Activated CD4-positive, alpha-beta T cell treated with anti-CD3 and anti-CD28 coated beads for 48 hours (primary cell): ENCODE results near the gene SWT1.
A peak's percentile ranks its signal among the peaks of the same experiment; 100 is the strongest.
"Not testable (repeated sequence)": the region's sequence is repeated elsewhere in the genome, so short reads cannot be mapped to it uniquely, and the experiment has no call there.

Source experiments
- DNase-seq: peaks from one replicate; pipeline ENCODE4 v3.0.0-alpha.2; 2020

The SWT1 gene

GRCh38 chr1:185291652-185292051 lies 134.7 kb downstream of the SWT1 start:
- DNase-seq: no peak

GRCh38 chr1:185292237-185292636 lies 135.3 kb downstream of the SWT1 start:
- no peak for DNase-seq

DNA sequence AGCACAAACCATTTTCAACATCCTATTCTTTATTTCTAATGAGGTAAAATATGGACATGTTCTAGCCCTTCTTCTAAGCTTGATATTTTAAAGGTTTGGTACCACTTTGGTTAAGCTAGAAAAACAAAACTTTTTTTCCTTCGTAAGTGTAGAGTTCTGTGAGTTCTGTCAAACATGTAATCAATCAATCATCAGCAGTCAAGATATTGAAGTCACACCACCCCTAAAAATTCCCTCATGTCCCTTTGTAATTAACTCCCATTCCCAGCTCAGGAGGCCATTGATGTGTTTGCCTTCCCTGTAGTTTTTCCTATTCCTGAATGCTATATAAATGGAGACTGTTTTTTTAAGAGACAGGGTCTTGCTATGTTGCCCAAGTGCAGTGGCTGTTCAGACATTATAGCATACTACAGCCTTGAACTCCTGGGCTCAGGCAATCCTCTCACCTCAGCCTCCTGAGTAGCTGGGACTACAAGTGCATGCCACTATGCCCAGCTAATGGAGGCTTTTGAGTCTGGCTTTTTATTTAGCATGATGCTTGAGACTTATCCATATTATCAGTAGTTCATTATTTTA lies 137.1 kb downstream of the SWT1 start:
- DNase-seq: no peak

GRCh38 chr1:185295091-185295490 lies 138.1 kb downstream of the SWT1 start:
- no peak for DNase-seq

DNA sequence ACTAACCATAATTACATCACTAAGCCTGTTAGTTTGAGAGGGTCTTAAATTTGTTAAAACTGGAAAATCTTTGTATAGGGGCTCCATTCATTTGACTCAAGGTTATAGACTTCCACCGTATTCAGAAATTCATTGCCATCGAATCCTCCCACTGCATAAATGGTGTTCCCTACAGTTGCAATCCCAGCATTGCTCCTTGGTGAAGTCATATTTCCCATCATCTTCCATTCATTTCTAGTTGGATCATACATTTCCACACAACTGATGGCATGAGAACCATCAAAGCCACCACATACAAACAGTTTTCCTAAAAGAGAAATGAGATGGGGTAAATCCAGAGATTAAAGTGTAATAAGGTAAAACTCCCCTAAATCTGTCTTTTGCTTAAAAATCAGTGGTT lies 141.0 kb downstream of the SWT1 start:
- DNase-seq: no peak

DNA sequence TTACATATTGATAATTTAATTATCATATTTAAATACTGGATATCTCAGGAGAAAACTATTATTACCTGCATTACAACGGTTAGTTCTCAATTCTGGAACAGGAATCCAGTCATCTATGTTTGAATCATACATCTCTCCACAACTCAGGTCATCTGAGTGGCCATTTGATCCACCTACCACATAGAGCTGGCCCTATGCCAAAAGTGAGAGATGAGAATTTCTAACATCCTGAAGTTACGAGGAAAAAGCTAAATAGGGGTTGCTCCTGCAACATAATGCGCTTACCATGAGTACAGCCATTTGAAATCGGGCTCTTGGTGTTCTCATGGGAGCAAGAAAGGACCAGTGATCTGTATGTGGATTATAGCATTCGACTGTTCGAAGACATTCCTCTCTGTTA lies 143.2 kb downstream of the SWT1 start:
- no peak for DNase-seq

DNA sequence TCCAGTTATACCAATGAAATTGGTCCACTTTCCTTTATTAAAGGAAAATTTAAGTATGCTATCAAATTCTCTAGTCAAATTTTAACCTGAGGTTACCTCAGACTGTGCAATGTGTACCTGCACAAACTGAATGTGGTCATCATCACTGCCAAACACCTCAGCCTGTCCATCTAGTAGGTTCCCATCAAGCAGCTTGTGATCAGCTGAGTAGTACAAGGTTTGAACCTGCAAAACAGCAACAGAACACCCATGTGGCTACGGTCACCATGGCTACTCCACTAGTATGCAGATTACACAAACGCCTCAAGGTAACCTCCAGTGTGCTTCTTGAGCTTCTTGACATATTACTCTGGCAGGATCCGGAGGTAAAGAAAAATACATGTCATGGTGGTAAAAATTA lies 148.5 kb downstream of the SWT1 start:
- no peak for DNase-seq

DNA sequence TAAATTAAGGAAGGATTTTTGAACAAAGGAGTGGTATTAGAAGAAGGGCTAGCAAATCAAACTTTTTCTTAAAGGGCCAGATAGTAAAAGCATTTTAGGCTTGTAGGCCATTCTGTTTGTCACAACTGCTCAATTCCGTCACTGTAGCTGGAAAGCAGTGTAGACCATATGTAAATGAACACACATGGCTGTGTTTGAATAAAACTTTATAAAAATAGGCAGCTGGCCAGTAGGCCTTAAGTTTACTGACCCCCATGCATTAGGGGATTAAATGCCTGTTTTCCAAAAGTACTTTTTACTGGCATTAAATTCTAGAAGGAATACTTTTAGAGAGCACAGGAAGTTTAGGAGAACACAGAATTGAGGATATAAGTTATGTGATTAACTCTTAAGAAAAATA lies 151.2 kb downstream of the SWT1 start:
- DNase-seq: no peak

GRCh38 chr1:185309566-185309965 lies 152.6 kb downstream of the SWT1 start:
- DNase-seq: no peak

DNA sequence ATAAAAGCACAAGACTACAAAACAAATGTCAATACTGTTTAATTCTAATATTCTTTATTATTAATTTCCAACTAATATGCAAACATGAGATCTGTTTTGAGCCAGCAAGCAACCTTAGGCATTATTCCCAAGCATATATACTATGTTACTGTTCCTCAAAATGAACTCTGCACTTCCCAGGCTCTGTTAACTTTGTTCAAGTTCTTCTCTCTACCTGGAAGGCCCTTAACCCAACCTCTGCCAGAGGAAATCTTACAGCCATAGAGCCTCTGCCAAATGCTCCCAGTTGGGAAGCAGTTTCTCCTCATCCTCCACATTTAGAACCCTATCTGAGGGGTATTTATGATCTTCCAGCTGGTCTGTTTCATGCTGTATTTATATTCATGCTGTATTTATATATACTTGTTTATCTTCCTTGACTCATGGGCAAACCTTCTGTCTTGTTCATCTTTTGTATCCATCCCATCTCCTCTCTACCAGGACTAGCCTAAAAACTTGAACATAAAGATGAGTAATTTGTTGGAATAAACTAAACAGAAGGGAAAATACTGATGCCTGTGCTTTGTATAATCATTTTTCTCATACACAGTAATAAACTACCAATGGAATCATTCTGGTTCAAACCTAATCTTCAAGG lies 154.7 kb downstream of the SWT1 start:
- DNase-seq: no peak

DNA sequence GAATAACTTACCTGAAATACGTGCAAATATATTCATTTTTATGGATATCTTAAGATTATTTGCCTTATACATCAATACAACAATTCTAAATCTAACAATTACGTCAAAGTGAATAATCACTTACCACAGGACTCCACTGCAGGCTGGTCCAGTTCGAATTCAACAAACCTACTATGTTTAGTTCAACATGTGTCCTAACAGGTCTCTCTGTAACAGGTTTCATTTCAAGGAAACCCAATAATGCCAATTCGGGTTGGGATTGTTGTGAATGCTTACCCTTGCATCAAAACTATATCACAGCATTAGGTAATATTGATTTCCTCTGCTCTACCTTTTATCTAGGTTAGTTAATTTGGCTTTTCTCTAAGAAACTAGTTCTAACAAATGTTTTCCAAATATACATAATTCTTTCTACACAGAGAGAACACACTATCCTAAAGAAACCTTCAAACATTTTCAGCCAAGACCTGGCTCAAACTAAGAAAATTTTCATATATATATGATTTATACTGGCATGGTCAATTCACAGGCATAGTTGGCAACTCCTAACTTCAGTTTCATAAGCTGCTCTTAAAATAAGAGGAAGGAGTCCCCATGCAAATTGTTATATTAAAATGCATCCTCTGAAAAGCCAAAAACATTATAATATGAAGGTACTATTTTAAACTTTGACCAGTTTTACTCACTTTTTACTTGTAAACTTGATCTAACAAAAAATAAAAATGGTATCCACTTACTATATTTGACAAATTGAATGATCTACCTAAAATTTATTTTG lies 155.6 kb downstream of the SWT1 start:
- no peak for DNase-seq

- DNase-seq: no peak
Observed at GRCh38 chr1:185314411-185314810, 157.4 kb downstream of the SWT1 start.

DNA sequence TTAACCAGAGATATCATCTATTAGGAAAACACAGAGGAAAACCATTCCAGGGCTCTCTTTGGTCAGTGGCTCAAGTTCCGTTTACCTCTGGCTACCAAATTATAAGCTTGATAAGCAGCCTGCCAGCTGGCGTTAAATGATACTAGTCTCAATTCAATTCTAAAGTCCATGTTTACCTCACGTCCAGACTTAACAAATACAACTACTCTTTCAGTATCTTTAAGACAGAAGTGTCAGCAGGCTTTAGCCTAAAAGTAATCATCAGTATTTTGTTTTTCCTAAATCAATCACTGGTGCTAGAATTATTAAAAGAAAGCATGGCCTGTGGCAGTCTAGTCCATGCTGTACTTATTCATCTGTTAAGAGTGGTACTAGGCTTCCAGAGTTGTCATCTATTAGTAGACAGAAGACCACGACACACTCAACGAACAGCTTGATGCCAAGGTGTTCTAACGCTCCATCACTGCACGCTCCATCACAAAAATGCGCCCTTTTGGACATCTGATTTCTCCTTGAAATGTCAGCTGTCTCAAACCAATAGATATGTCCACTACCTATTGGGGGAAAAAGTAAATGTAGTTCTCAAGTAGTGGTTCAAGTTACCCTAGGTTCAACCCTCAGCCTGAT lies 158.6 kb downstream of the SWT1 start:
- no peak for DNase-seq

GRCh38 chr1:185316163-185317033 lies 159.4 kb downstream of the SWT1 start:
- DNase-seq: peak; percentile 94

- DNase-seq: peak; percentile 94
Observed at GRCh38 chr1:185317034-185317885, 160.3 kb downstream of the SWT1 start, which contains the start of gene IVNS1ABP. IVNS1ABP (minus strand) TSS chr1:185317243; CDS start chr1:185309493, 7,750 bp downstream.

GRCh38 chr1:185317886-185318310 lies 160.9 kb downstream of the SWT1 start:
- DNase-seq: peak; percentile 79

- no peak for DNase-seq
Observed at GRCh38 chr1:185318431-185319138, 161.6 kb downstream of the SWT1 start.

DNA sequence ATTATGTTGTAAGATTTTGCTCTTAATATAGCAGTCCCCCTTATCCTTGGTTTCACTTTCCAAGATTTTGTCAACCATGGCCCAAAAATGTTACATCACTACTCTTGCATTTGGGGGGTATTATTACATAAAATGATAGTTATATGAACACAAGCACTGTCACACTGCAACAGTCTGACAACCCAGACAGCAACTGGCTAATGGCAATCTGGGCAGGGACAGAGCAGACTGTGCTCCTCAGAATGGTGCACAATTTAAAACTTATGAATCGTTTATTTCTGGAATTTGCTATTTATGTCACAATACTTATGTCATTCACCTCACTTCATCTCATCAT lies 162.1 kb downstream of the SWT1 start:
- no peak for DNase-seq

- not testable (repeated sequence) for DNase-seq
Observed at GRCh38 chr1:185321104-185321503, 164.1 kb downstream of the SWT1 start.

DNA sequence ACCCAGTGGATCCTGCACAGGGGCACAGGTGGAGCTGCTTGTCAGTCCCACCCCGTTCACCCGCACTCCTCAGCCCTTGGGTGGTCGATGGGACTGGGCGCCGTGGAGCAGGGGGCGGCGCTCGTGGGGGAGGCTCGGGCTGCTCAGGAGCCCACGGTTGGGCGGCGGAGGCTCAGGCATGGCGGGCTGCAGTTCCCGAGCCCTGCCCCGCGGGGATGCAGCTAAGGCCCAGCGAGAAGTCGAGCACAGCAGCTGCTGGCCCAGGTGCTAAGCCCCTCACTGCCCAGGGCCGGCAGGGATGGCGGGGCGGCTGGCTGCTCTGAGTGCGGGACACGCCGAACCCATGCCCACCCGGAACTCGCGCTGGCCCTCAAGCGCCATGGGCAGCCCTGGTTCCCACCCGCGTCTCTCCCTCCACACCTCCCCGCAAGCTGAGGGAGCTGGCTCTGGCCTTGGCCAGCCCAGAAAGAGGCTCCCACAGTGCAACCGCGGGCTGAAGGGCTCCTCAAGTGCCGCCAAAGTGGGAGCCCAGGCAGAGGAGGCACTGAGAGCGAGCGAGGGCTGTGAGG lies 164.8 kb downstream of the SWT1 start:
- DNase-seq: not testable (repeated sequence)

GRCh38 chr1:185322636-185323035 lies 165.7 kb downstream of the SWT1 start:
- no peak for DNase-seq
